Activated CD4-positive, alpha-beta T cell treated with anti-CD3 and anti-CD28 coated beads, Interleukin-2, amount 10 ng/mL, durations not matched to agents 7 days and 5 days (primary cell): Measurements from ENCODE around the gene PRXL2A. TPM values are rescaled to one million over a fixed set of nuclear protein-coding genes. Genes with fewer than 3 reads are reported as not detected.
"Not testable (repeated sequence)": the region's sequence is repeated elsewhere in the genome, so short reads cannot be mapped to it uniquely, and the experiment has no call there.

Experiments used
- CTCF ChIA-PET: fragments of 350-600 bp; sonication (Branson Sonifier 250); formaldehyde crosslinking; loops from one replicate; lab custom pipeline; 2021; ENCODE audit warnings: antibody characterized with exemption; lab: Charles Lee
- POLR2A ChIA-PET: fragments of 350-600 bp; sonication (Branson Sonifier 250); formaldehyde crosslinking; loops from one replicate; lab custom pipeline; 2021; ENCODE audit warnings: antibody characterized with exemption; lab: Charles Lee
- DNase-seq: peaks from one replicate; pipeline ENCODE4 v3.0.0-alpha.2; 2020
- H3K27ac Mint-ChIP-seq: one replicate; pipeline ENCODE4 v1.8.0; 2021; ENCODE audit warnings: mild to moderate bottlenecking, moderate library complexity, mixed read lengths
- H3K27me3 Mint-ChIP-seq: one replicate; pipeline ENCODE4 v1.8.0; 2021; ENCODE audit warnings: mixed read lengths
- H3K36me3 Mint-ChIP-seq: one replicate; pipeline ENCODE4 v1.8.0; 2021; ENCODE audit warnings: low read depth, mixed read lengths
- H3K4me1 Mint-ChIP-seq: one replicate; pipeline ENCODE4 v1.8.0; 2021; ENCODE audit warnings: mixed read lengths
- H3K4me3 Mint-ChIP-seq: one replicate; pipeline ENCODE4 v1.8.0; 2021; ENCODE audit warnings: mild to moderate bottlenecking, moderate library complexity, mixed read lengths
- H3K9me3 Mint-ChIP-seq: one replicate; pipeline ENCODE4 v1.8.0; 2021; ENCODE audit warnings: mixed read lengths
- total RNA-seq, 2 experiments: library from RNA; stranded (reverse); gene quantifications; one replicate each; pipeline ENCODE4 v1.2.3, GENCODE V29; 2021

PRXL2A gene
- total RNA-seq, 2 experiments from 2014 or later = 5.4 to 5.7 TPM

DNA sequence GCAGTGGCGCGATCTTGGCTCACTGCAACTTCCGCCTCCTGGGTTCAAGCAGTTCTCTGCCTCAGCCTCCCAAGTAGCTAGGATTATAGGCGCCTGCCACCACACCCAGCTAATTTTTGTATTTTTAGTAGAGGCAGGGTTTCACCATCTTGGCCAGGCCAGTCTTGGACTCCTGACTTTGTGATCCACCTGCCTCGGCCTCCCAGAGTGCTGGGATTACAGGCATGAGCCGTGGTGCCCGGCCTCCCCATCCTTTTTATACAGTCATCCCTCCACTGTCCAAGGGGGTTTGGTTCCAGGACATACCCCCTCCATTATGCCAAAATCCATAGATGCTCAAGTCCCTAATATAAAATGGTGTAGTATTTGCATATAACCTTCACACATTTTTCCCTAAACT lies 67.3 kb downstream of the PRXL2A start:
- POLR2A ChIA-PET, DNase-seq, H3K4me3 Mint-ChIP-seq, H3K27me3 Mint-ChIP-seq, H3K27ac Mint-ChIP-seq: not testable (repeated sequence)
- peaks cover 13% of the 10 kb centered on the region for H3K9me3 Mint-ChIP-seq
- H3K36me3 Mint-ChIP-seq = peaks cover 83% of the 10 kb centered on the region
- H3K4me1 Mint-ChIP-seq = peaks cover 76% of the 10 kb centered on the region
- CTCF ChIA-PET = interaction anchor here (4.0 kb wide), 1 partner anchor 9 kb away, joined by 17 read pairs; no protein-coding TSS in a partner anchor

DNA sequence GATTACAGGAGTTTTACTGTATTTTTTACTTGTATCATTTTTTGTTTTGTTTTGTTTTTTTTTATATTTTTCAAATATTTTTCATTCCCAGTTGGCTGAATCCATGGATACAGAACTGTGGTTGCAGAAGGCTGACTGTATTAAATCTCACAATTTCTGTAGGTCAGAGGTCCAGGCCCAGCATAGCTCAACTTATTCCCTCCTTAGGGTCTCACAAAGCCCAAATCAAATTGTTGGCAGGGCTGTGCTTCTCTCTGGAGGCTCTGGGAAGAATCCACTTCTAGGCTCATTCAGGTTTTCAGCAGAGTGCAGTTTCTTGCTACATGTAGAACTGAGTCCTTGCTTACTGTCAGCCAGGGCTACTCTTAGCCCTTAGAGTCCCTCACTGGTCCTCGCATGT lies 68.3 kb downstream of the PRXL2A start:
- Mint-ChIP-seq H3K27ac (no peak overlapping the region), H3K4me3 (no peak overlapping the region), H3K27me3 (no peaks in the 10 kb centered on the region), H3K9me3 (peaks cover 13% of the 10 kb centered on the region), H3K4me1 (peaks cover 74% of the 10 kb centered on the region), H3K36me3 (peaks cover 81% of the 10 kb centered on the region)
- CTCF ChIA-PET = interaction anchor here (1.0 to 1.8 kb wide), 5 partner anchors 9 to 22 kb away, joined by 3 to 6 read pairs (median 5); no protein-coding TSS in a partner anchor
- DNase-seq = no peak
- POLR2A ChIA-PET = no interaction called here

DNA sequence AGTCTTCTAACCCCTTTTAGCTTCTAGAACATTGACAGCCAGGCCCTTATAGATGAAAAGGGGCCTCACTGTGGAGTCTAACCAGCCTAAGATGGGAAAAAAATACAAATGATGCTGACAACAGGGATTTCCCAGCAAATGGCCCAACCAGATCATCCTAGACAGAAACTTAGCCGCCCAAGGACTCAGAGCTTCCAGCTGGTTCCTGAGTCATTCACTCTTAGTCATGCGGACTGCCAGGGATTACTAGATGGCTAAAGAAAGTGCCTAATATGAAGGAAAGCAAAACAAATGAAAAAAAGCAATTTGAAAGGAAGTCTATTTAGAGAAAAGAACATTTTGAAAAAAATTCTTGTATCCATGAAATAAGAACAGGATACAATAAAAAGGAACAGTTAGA lies 69.5 kb downstream of the PRXL2A start:
- no peak overlapping the region for H3K27ac Mint-ChIP-seq
- POLR2A ChIA-PET = no interaction called here
- peaks cover 77% of the 10 kb centered on the region for H3K36me3 Mint-ChIP-seq
- H3K9me3 Mint-ChIP-seq = peaks cover 13% of the 10 kb centered on the region
- no peak overlapping the region for H3K4me3 Mint-ChIP-seq
- H3K27me3 Mint-ChIP-seq = no peaks in the 10 kb centered on the region
- peaks cover 69% of the 10 kb centered on the region for H3K4me1 Mint-ChIP-seq
- no peak for DNase-seq
- CTCF ChIA-PET = interaction anchor here (1.0 to 1.8 kb wide), 4 partner anchors 9 to 17 kb away, joined by 3 to 6 read pairs (median 4); no protein-coding TSS in a partner anchor

DNA sequence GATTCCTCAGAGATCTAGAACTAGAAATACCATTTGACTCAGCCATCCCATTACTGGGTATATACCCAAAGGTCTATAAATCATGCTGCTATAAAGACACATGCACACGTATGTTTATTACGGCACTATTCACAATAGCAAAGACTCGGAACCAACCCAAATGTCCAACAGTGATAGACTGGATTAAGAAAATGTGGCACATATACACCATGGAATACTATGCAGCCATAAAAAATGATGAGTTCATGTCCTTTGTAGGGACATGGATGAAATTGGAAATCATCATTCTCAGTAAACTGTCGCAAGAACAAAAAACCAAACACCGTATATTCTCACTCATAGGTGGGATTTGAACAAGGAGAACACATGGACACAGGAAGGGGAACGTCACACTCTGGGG lies 72.0 kb downstream of the PRXL2A start:
- DNase-seq, H3K27me3 Mint-ChIP-seq, H3K4me3 Mint-ChIP-seq, POLR2A ChIA-PET, H3K27ac Mint-ChIP-seq: not testable (repeated sequence)
- H3K36me3 Mint-ChIP-seq = peaks cover 77% of the 10 kb centered on the region
- peaks cover 13% of the 10 kb centered on the region for H3K9me3 Mint-ChIP-seq
- peaks cover 70% of the 10 kb centered on the region for H3K4me1 Mint-ChIP-seq
- CTCF ChIA-PET = interaction anchor here (1.0 kb wide), 1 partner anchor 75 kb away, joined by 3 read pairs; no protein-coding TSS in a partner anchor

DNA sequence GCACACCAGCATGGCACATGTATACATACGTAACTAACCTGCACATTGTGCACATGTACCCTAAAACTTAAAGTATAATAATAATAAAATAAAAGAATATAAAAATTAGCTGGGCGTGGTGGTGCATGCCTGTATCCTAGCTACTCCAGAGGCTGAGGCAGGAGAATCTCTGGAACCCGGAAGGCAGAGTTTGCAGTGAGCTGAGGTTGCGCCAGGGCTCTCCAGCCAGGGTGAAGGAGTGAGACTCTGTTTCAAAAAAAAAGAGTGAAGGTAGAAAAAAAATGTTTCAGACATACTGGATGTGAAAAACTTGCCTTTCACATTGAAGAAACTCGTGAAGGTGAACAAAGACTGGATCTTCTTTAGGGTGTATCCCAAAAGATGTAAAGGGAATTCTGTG lies 72.5 kb downstream of the PRXL2A start:
- Mint-ChIP-seq H3K9me3 (peaks cover 13% of the 10 kb centered on the region), H3K4me3 (no peak overlapping the region), H3K4me1 (peaks cover 72% of the 10 kb centered on the region), H3K27me3 (no peaks in the 10 kb centered on the region), H3K36me3 (peaks cover 79% of the 10 kb centered on the region), H3K27ac (no peak overlapping the region)
- ChIA-PET CTCF (interaction anchor here (1.0 kb wide), 1 partner anchor 75 kb away, joined by 3 read pairs; no protein-coding TSS in a partner anchor), POLR2A (interaction anchor here (0.6 kb wide), 1 partner anchor 933 kb away, joined by 3 read pairs; no protein-coding TSS in a partner anchor)
- no peak for DNase-seq

DNA sequence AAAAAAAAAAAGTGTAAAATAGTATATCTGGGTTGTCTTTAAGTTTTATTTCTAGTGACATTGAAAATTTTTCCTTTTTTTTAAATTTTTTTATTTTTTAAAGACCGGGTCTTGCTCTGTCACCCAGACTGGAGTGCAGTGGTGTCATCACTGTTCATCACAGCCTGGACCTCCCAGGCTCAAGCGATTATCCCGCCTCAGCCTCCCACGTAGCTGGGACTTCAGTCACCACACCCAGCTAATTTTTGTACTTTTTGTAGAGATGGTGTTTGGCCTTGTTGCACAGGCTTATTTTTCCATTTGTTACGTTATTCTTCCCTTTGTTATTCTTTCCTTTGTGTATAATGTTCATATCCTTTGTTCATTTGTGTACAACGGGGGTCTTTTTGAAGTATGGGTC lies 75.9 kb downstream of the PRXL2A start:
- Mint-ChIP-seq H3K9me3 (no peaks in the 10 kb centered on the region), H3K36me3 (peaks cover 78% of the 10 kb centered on the region), H3K4me1 (peaks cover 86% of the 10 kb centered on the region), H3K27ac (peak overlapping the region; percentile 89), H3K4me3 (peak overlapping the region; percentile 64), H3K27me3 (no peaks in the 10 kb centered on the region)
- CTCF ChIA-PET = interaction anchor here (0.6 to 7.9 kb wide), 7 partner anchors 8 to 1579 kb away, joined by 3 to 58 read pairs (median 4); no protein-coding TSS in a partner anchor
- POLR2A ChIA-PET = no interaction called here
- no peak for DNase-seq

DNA sequence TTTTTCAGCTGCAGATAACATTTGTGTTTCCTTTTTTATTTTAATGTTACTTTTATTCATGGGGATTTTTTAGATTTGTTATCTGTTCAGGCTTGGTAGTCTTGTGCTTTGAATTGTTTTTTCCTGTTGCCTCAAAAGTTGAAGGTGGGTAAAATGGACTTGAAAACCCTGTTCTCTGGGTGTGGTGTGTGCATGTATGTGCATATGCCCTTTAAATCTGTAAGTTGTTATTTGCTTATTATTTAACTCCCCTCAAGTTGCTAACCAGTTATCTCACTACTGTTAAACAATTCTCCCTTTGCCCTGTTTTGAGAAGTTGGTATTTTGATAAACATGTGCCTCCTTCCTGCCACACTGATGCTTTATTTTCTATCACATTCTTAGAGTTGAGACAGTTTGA lies 76.3 kb downstream of the PRXL2A start:
- peak overlapping the region; percentile 89 for H3K27ac Mint-ChIP-seq
- H3K4me1 Mint-ChIP-seq = peaks cover 90% of the 10 kb centered on the region
- CTCF ChIA-PET = interaction anchor here (0.6 to 7.9 kb wide), 8 partner anchors 8 to 77 kb away, joined by 3 to 58 read pairs (median 10); no protein-coding TSS in a partner anchor
- H3K9me3 Mint-ChIP-seq = no peaks in the 10 kb centered on the region
- DNase-seq = no peak
- peaks cover 78% of the 10 kb centered on the region for H3K36me3 Mint-ChIP-seq
- H3K27me3 Mint-ChIP-seq = no peaks in the 10 kb centered on the region
- POLR2A ChIA-PET = no interaction called here
- H3K4me3 Mint-ChIP-seq = peak overlapping the region; percentile 64

DNA sequence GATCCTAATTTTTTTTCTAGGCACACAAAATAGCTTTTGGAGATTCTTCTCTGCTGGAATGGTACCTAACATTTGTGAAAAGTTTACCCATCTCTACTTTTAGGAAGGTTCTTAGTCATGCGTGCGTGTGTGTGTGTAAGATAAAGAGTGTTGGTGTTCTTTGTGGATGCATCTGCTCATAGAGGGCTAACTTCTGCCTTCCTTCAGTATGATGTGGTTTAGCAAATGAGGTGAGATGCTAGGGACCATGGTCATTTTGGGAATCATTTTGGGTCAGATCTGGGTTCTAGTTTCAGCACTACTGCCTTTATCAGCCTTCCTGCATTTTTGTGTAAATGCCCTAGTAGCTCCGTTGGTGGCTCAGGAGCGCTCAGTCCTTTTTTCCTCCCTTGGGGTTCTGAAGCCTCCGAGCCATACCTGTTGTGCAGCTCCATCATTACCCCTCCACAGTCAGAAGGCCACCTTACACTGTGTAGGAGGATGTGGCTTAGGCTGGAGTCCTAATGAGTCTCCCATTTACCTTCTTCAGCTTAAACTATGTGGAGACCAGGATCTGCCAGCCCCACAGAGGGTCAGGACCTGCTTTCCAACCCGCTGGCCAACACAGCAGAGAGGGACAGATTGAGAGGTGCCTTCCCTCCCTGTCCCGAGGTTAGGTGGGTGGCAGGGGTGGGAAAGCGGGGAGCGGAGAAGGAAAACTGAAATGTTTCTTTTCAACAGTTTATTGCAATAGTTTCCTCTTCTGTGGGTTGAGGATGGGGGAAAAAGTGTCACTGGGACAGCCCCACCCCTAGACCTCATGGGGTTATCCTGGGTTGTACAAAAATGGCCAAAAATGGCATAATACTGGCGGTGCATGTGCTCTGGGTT lies 77.0 kb downstream of the PRXL2A start:
- Mint-ChIP-seq H3K27me3 (no peaks in the 10 kb centered on the region), H3K4me3 (peak overlapping the region; percentile 64), H3K27ac (peak overlapping the region; percentile 89), H3K36me3 (peaks cover 80% of the 10 kb centered on the region), H3K4me1 (peaks cover 93% of the 10 kb centered on the region), H3K9me3 (no peaks in the 10 kb centered on the region)
- ChIA-PET CTCF (interaction anchor here (0.6 to 7.9 kb wide), 6 partner anchors 12 to 78 kb away, joined by 3 to 58 read pairs (median 16); no protein-coding TSS in a partner anchor), POLR2A (no interaction called here)
- no peak for DNase-seq

DNA sequence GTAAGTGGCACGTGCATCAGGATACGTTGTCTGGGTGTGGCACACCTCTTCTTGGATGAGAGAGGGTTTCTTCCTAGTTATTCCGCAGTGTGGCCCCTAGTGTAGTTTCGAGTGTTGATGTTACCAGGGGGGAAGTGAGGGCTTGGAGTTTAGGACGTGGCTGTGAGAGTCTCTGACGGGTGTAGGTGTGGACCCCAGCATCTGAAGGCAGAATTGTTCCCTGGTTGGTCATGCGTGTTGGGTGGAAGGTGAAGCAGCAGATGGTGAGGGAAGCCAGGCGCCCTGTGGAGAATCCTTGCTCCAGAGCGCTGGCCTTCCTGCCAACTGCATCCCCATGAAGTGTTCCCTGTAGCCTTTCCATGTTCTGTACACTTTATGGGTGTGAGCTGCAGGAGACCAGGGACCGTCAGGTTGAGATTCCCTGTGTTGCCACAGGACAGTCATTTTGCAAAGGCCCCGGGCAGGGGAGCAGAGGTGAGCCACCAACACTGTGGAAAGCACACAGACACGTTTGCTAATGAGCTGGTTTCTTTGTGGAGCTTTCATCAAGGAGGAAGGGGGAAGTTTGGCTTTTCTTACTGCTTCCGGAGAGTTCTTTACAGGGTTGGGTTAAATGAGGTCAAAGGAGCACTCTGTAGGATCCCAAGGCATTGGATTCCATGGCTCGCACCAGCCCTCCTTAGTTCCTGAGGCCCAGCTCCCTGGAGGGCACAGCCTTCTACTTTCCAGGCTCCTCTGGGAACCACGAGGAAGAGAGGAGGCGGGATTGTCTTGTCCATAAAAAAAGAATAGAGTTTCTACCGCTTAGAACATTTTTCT lies 77.8 kb downstream of the PRXL2A start:
- no peak for DNase-seq
- POLR2A ChIA-PET = no interaction called here
- H3K9me3 Mint-ChIP-seq = no peaks in the 10 kb centered on the region

More for the DNA sequence above, 77.8 kb downstream of the PRXL2A start:
- peaks cover 82% of the 10 kb centered on the region for H3K36me3 Mint-ChIP-seq
- no peaks in the 10 kb centered on the region for H3K27me3 Mint-ChIP-seq
- H3K4me1 Mint-ChIP-seq = peaks cover 94% of the 10 kb centered on the region
- CTCF ChIA-PET = interaction anchor here (0.7 to 7.9 kb wide), 12 partner anchors 9 to 42 kb away, joined by 3 to 58 read pairs (median 5); no protein-coding TSS in a partner anchor
- peak overlapping the region; percentile 89 for H3K27ac Mint-ChIP-seq
- H3K4me3 Mint-ChIP-seq = peak overlapping the region; percentile 64

Other genes starting within 250 kb of the PRXL2A start
- 100 to 1,000 TPM; 280 to 326 TPM for gene ANXA11, start 203.0 kb upstream of the PRXL2A start, total RNA-seq
- gene MAT1A, start 118.9 kb upstream of the PRXL2A start, total RNA-seq = not detected
- not detected for gene DYDC1, start 51.8 kb upstream of the PRXL2A start, total RNA-seq
- gene DYDC2, start 51.8 kb upstream of the PRXL2A start, total RNA-seq = not detected
- 100 to 1,000 TPM; 127 to 143 TPM for gene TSPAN14, start 45.8 kb downstream of the PRXL2A start, total RNA-seq
- under 1 TPM; 0.07 to 0.10 TPM for gene SH2D4B, start 129.4 kb downstream of the PRXL2A start, total RNA-seq